ENCODE data around the gene AADACL4.

- TF ChIP-seq, protein P1, sequence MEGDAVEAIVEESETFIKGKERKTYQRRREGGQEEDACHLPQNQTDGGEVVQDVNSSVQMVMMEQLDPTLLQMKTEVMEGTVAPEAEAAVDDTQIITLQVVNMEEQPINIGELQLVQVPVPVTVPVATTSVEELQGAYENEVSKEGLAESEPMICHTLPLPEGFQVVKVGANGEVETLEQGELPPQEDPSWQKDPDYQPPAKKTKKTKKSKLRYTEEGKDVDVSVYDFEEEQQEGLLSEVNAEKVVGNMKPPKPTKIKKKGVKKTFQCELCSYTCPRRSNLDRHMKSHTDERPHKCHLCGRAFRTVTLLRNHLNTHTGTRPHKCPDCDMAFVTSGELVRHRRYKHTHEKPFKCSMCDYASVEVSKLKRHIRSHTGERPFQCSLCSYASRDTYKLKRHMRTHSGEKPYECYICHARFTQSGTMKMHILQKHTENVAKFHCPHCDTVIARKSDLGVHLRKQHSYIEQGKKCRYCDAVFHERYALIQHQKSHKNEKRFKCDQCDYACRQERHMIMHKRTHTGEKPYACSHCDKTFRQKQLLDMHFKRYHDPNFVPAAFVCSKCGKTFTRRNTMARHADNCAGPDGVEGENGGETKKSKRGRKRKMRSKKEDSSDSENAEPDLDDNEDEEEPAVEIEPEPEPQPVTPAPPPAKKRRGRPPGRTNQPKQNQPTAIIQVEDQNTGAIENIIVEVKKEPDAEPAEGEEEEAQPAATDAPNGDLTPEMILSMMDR (IDR thresholded peaks at IDR 0.05; ENCODE audit: poor library complexity), result no peak
- TF ChIP-seq EZH2 (IDR thresholded peaks at IDR 0.05; ENCODE audit: borderline replicate concordance), result no peak
- TF ChIP-seq EZH2phosphoT487 (IDR thresholded peaks at IDR 0.05; ENCODE audit: low read depth, severe bottlenecking, unreplicated experiment), result no peak
Observed at GRCh38 chr1:12712929-12713328, 69.0 kb downstream of the AADACL4 start.

Measured in hepatocyte (in vitro differentiated cells).